ENCODE results near the gene TRAF3.

- no peak for TF ChIP-seq EZH2 (IDR thresholded peaks at IDR 0.05; ENCODE audit: borderline replicate concordance, low read depth, low read length, severe bottlenecking)
- no peak for TF ChIP-seq CTCF (IDR thresholded peaks at IDR 0.05; ENCODE audit: borderline replicate concordance, extremely low read depth, low read length, poor library complexity, severe bottlenecking)
Measured at GRCh38 chr14:102826161-102826560, 48.9 kb downstream of the TRAF3 start.

All from DND-41 (cell line).